ENCODE data around the gene PRKD2.
A peak's percentile ranks its signal among the peaks of the same experiment; 100 is the strongest.

The PRKD2 gene

GRCh38 chr19:46721269-46722003, 4.5 kb upstream of the PRKD2 start:
- Histone ChIP-seq H3K27me3 (ENCODE audit: control insufficient read depth, insufficient read depth, low read length) (no peaks in the 10 kb centered on the region), H3K9me3 (ENCODE audit: control insufficient read depth, insufficient read depth, low read length) (no peaks in the 10 kb centered on the region), H3K9ac (ENCODE audit: low read depth, low read length) (no peak overlapping the region), H3K4me1 (ENCODE audit: control insufficient read depth, insufficient read depth, low read length) (no peaks in the 10 kb centered on the region), H3K36me3 (ENCODE audit: control insufficient read depth, insufficient read depth, low read length) (peaks cover 64% of the 10 kb centered on the region), H3K4me3 (ENCODE audit: low read depth, low read length) (no peak overlapping the region)

GRCh38 chr19:46720503-46721239, 3.8 kb upstream of the PRKD2 start:
- H3K4me1 ChIP-seq (ENCODE audit: control insufficient read depth, insufficient read depth, low read length) = no peaks in the 10 kb centered on the region
- H3K36me3 ChIP-seq (ENCODE audit: control insufficient read depth, insufficient read depth, low read length) = peaks cover 60% of the 10 kb centered on the region
- no peak overlapping the region for H3K4me3 ChIP-seq (ENCODE audit: low read depth, low read length)
- no peak overlapping the region for H3K9ac ChIP-seq (ENCODE audit: low read depth, low read length)
- H3K9me3 ChIP-seq (ENCODE audit: control insufficient read depth, insufficient read depth, low read length) = no peaks in the 10 kb centered on the region
- no peaks in the 10 kb centered on the region for H3K27me3 ChIP-seq (ENCODE audit: control insufficient read depth, insufficient read depth, low read length)

- H3K4me3 ChIP-seq (ENCODE audit: low read depth, low read length) = no peak overlapping the region
- peaks cover 2% of the 10 kb centered on the region for H3K4me1 ChIP-seq (ENCODE audit: control insufficient read depth, insufficient read depth, low read length)
- H3K36me3 ChIP-seq (ENCODE audit: control insufficient read depth, insufficient read depth, low read length) = peaks cover 52% of the 10 kb centered on the region
- no peak overlapping the region for H3K9ac ChIP-seq (ENCODE audit: low read depth, low read length)
- H3K27me3 ChIP-seq (ENCODE audit: control insufficient read depth, insufficient read depth, low read length) = no peaks in the 10 kb centered on the region
- H3K9me3 ChIP-seq (ENCODE audit: control insufficient read depth, insufficient read depth, low read length) = no peaks in the 10 kb centered on the region
Measured at GRCh38 chr19:46719629-46720502, 3.0 kb upstream of the PRKD2 start.

GRCh38 chr19:46718934-46719622, 2.2 kb upstream of the PRKD2 start:
- peaks cover 44% of the 10 kb centered on the region for H3K36me3 ChIP-seq (ENCODE audit: control insufficient read depth, insufficient read depth, low read length)
- H3K4me1 ChIP-seq (ENCODE audit: control insufficient read depth, insufficient read depth, low read length) = peaks cover 2% of the 10 kb centered on the region
- H3K27me3 ChIP-seq (ENCODE audit: control insufficient read depth, insufficient read depth, low read length) = no peaks in the 10 kb centered on the region
- H3K9ac ChIP-seq (ENCODE audit: low read depth, low read length) = no peak overlapping the region
- H3K4me3 ChIP-seq (ENCODE audit: low read depth, low read length) = no peak overlapping the region
- no peaks in the 10 kb centered on the region for H3K9me3 ChIP-seq (ENCODE audit: control insufficient read depth, insufficient read depth, low read length)

GRCh38 chr19:46718157-46718933, 1.4 kb upstream of the PRKD2 start:
- no peaks in the 10 kb centered on the region for H3K9me3 ChIP-seq (ENCODE audit: control insufficient read depth, insufficient read depth, low read length)
- no peak overlapping the region for H3K9ac ChIP-seq (ENCODE audit: low read depth, low read length)
- no peak overlapping the region for H3K4me3 ChIP-seq (ENCODE audit: low read depth, low read length)
- peaks cover 39% of the 10 kb centered on the region for H3K36me3 ChIP-seq (ENCODE audit: control insufficient read depth, insufficient read depth, low read length)
- no peaks in the 10 kb centered on the region for H3K27me3 ChIP-seq (ENCODE audit: control insufficient read depth, insufficient read depth, low read length)
- H3K4me1 ChIP-seq (ENCODE audit: control insufficient read depth, insufficient read depth, low read length) = peaks cover 2% of the 10 kb centered on the region

GRCh38 chr19:46717716-46718143, 816 bp upstream of the PRKD2 start:
- H3K4me3 ChIP-seq (ENCODE audit: low read depth, low read length) = peak overlapping the region; percentile 93
- peaks cover 33% of the 10 kb centered on the region for H3K36me3 ChIP-seq (ENCODE audit: control insufficient read depth, insufficient read depth, low read length)
- H3K9me3 ChIP-seq (ENCODE audit: control insufficient read depth, insufficient read depth, low read length) = no peaks in the 10 kb centered on the region
- H3K27me3 ChIP-seq (ENCODE audit: control insufficient read depth, insufficient read depth, low read length) = no peaks in the 10 kb centered on the region
- peaks cover 2% of the 10 kb centered on the region for H3K4me1 ChIP-seq (ENCODE audit: control insufficient read depth, insufficient read depth, low read length)
- peak overlapping the region; percentile 37 for H3K9ac ChIP-seq (ENCODE audit: low read depth, low read length)

- Histone ChIP-seq H3K4me3 (ENCODE audit: low read depth, low read length) (peak overlapping the region; percentile 75), H3K27me3 (ENCODE audit: control insufficient read depth, insufficient read depth, low read length) (no peaks in the 10 kb centered on the region), H3K4me1 (ENCODE audit: control insufficient read depth, insufficient read depth, low read length) (peaks cover 2% of the 10 kb centered on the region), H3K9ac (ENCODE audit: low read depth, low read length) (peak overlapping the region; percentile 73), H3K9me3 (ENCODE audit: control insufficient read depth, insufficient read depth, low read length) (no peaks in the 10 kb centered on the region), H3K36me3 (ENCODE audit: control insufficient read depth, insufficient read depth, low read length) (peaks cover 22% of the 10 kb centered on the region)
Measured at GRCh38 chr19:46716672-46717033, 261 bp downstream of the PRKD2 start.

GRCh38 chr19:46715975-46716671, 791 bp downstream of the PRKD2 start:
- peak overlapping the region; percentile 75 for H3K4me3 ChIP-seq (ENCODE audit: low read depth, low read length)
- peaks cover 18% of the 10 kb centered on the region for H3K36me3 ChIP-seq (ENCODE audit: control insufficient read depth, insufficient read depth, low read length)
- H3K27me3 ChIP-seq (ENCODE audit: control insufficient read depth, insufficient read depth, low read length) = no peaks in the 10 kb centered on the region
- H3K9ac ChIP-seq (ENCODE audit: low read depth, low read length) = peak overlapping the region; percentile 73
- H3K9me3 ChIP-seq (ENCODE audit: control insufficient read depth, insufficient read depth, low read length) = no peaks in the 10 kb centered on the region
- H3K4me1 ChIP-seq (ENCODE audit: control insufficient read depth, insufficient read depth, low read length) = peaks cover 3% of the 10 kb centered on the region

- Histone ChIP-seq H3K27me3 (ENCODE audit: control insufficient read depth, insufficient read depth, low read length) (no peaks in the 10 kb centered on the region), H3K4me3 (ENCODE audit: low read depth, low read length) (peak overlapping the region; percentile 75), H3K9me3 (ENCODE audit: control insufficient read depth, insufficient read depth, low read length) (no peaks in the 10 kb centered on the region), H3K4me1 (ENCODE audit: control insufficient read depth, insufficient read depth, low read length) (peaks cover 5% of the 10 kb centered on the region), H3K36me3 (ENCODE audit: control insufficient read depth, insufficient read depth, low read length) (peaks cover 13% of the 10 kb centered on the region), H3K9ac (ENCODE audit: low read depth, low read length) (peak overlapping the region; percentile 73)
Measured at GRCh38 chr19:46715620-46715974, 1.3 kb downstream of the PRKD2 start.

GRCh38 chr19:46714444-46715106, 2.3 kb downstream of the PRKD2 start:
- H3K36me3 ChIP-seq (ENCODE audit: control insufficient read depth, insufficient read depth, low read length) = peaks cover 3% of the 10 kb centered on the region
- no peaks in the 10 kb centered on the region for H3K9me3 ChIP-seq (ENCODE audit: control insufficient read depth, insufficient read depth, low read length)
- H3K4me1 ChIP-seq (ENCODE audit: control insufficient read depth, insufficient read depth, low read length) = peaks cover 5% of the 10 kb centered on the region
- H3K4me3 ChIP-seq (ENCODE audit: low read depth, low read length) = peak overlapping the region; percentile 75
- H3K9ac ChIP-seq (ENCODE audit: low read depth, low read length) = no peak overlapping the region
- H3K27me3 ChIP-seq (ENCODE audit: control insufficient read depth, insufficient read depth, low read length) = no peaks in the 10 kb centered on the region

All from iPS-15b (cell line).